ENCODE results near the gene PTPRM.

- no peak for TF ChIP-seq POLR2AphosphoS5 (IDR thresholded peaks at IDR 0.05; ENCODE audit: low read depth, low read length)
- no peak for TF ChIP-seq CTCF (IDR thresholded peaks at IDR 0.05)
- no peak for TF ChIP-seq SIN3A (IDR thresholded peaks at IDR 0.05; ENCODE audit: borderline replicate concordance, low read depth, low read length)
- TF ChIP-seq NFIC (IDR thresholded peaks at IDR 0.05; ENCODE audit: borderline replicate concordance): no peak
- no peak for TF ChIP-seq SMC3 (IDR thresholded peaks at IDR 0.05; ENCODE audit: low read depth, low read length)
- no peak for TF ChIP-seq EP300 (IDR thresholded peaks at IDR 0.05; ENCODE audit: borderline replicate concordance in 1 of 2, low read depth in 1 of 2, low read length in 1 of 2)
- no peak for TF ChIP-seq USF2 (IDR thresholded peaks at IDR 0.05; ENCODE audit: borderline replicate concordance, low read depth, low read length)
- TF ChIP-seq RAD21 (IDR thresholded peaks at IDR 0.05; ENCODE audit: low read length): no peak
- TF ChIP-seq, protein P1, sequence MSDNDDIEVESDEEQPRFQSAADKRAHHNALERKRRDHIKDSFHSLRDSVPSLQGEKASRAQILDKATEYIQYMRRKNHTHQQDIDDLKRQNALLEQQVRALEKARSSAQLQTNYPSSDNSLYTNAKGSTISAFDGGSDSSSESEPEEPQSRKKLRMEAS (IDR thresholded peaks at IDR 0.05; ENCODE audit: low read depth): no peak
These were observed 799.0 kb downstream of the PTPRM start for GRCh38 chr18:8366070-8366469.
